Astrocyte (in vitro differentiated cells and primary cell): ENCODE data around the gene TES. TPM values are rescaled to one million over a fixed set of nuclear protein-coding genes. Genes with fewer than 3 reads are reported as not detected.

Source experiments
- DNase-seq: peaks from one replicate; pipeline ENCODE4 v3.0.0-alpha.2; 2010; ENCODE audit warnings: low read depth
- FAIRE-seq: peaks from 2 replicates; lab custom pipeline; 2011; peaks lifted over from hg19 to GRCh38; lab: Jason Lieb, UNC
- H2AFZ ChIP-seq: 2 replicates; pipeline ENCODE4 v1.6.0; 2012; ENCODE audit warnings: low read depth, low read length, inconsistent platforms
- H3K27ac ChIP-seq: 2 replicates; pipeline ENCODE4 v1.5.1; 2011; ENCODE audit warnings: low read depth, low read length, inconsistent platforms
- H3K27me3 ChIP-seq: 2 replicates; pipeline ENCODE4 v1.6.0; 2011; ENCODE audit warnings: low read length, inconsistent platforms; ENCODE audit not compliant: insufficient read depth
- H3K36me3 ChIP-seq: 2 replicates; pipeline ENCODE4 v1.5.1; 2011; ENCODE audit warnings: low read length, inconsistent platforms; ENCODE audit not compliant: insufficient read depth
- H3K4me1 ChIP-seq: 2 replicates; pipeline ENCODE4 v1.5.1; 2011; ENCODE audit warnings: low read length, inconsistent platforms; ENCODE audit not compliant: insufficient read depth
- H3K4me2 ChIP-seq: 2 replicates; pipeline ENCODE4 v1.6.0; 2012; ENCODE audit warnings: low read length, inconsistent platforms
- H3K4me3 ChIP-seq: 2 replicates; pipeline ENCODE4 v1.5.1; 2011; ENCODE audit warnings: low read depth, mild to moderate bottlenecking, low read length, inconsistent platforms; ENCODE audit not compliant: insufficient read depth
- H3K79me2 ChIP-seq: 2 replicates; pipeline ENCODE4 v1.6.0; 2012; ENCODE audit warnings: mild to moderate bottlenecking, low read length, inconsistent platforms; ENCODE audit not compliant: insufficient read depth
- H3K9ac ChIP-seq: 2 replicates; pipeline ENCODE4 v1.6.0; 2012; ENCODE audit warnings: mild to moderate bottlenecking, low read length, inconsistent platforms
- H3K9me3 ChIP-seq: 2 replicates; pipeline ENCODE4 v1.5.1; 2012; ENCODE audit warnings: low read depth, mild to moderate bottlenecking, low read length, inconsistent platforms; ENCODE audit not compliant: insufficient read depth
- H4K20me1 ChIP-seq: 2 replicates; pipeline ENCODE4 v1.6.0; 2012; ENCODE audit warnings: low read length, inconsistent platforms; ENCODE audit not compliant: insufficient read depth
- H3K27ac Mint-ChIP-seq: one replicate; pipeline ENCODE4 v1.8.0; 2021; ENCODE audit warnings: mild to moderate bottlenecking, mixed read lengths; ENCODE audit not compliant: unreplicated experiment
- H3K27me3 Mint-ChIP-seq: one replicate; pipeline ENCODE4 v1.8.0; 2021; ENCODE audit warnings: low read depth, mixed read lengths; ENCODE audit not compliant: unreplicated experiment
- H3K36me3 Mint-ChIP-seq: one replicate; pipeline ENCODE4 v1.8.0; 2021; ENCODE audit warnings: low read depth, mixed read lengths; ENCODE audit not compliant: unreplicated experiment
- H3K4me1 Mint-ChIP-seq: one replicate; pipeline ENCODE4 v1.8.0; 2021; ENCODE audit warnings: low read depth, mixed read lengths; ENCODE audit not compliant: unreplicated experiment
- H3K4me3 Mint-ChIP-seq: one replicate; pipeline ENCODE4 v1.8.0; 2021; ENCODE audit warnings: mild to moderate bottlenecking, moderate library complexity, mixed read lengths; ENCODE audit not compliant: unreplicated experiment
- H3K9me3 Mint-ChIP-seq: one replicate; pipeline ENCODE4 v1.8.0; 2021; ENCODE audit warnings: mild to moderate bottlenecking, mixed read lengths; ENCODE audit not compliant: unreplicated experiment
- EZH2 ChIP-seq: IDR thresholded peaks from 2 replicates; pipeline ENCODE4 v1.6.1; 2012; ENCODE audit warnings: mild to moderate bottlenecking, low read length, inconsistent platforms; ENCODE audit not compliant: insufficient read depth
- total RNA-seq: library from RNA; stranded (reverse); gene quantifications from 2 replicates; pipeline ENCODE4 v1.2.1, GENCODE V29; 2021
- TF ChIP-seq, protein P1 (sequence below): IDR thresholded peaks from 2 replicates; pipeline ENCODE4 v1.5.1; 2011; ENCODE audit warnings: low read depth, mild to moderate bottlenecking, inconsistent platforms, low read length, moderate library complexity; ENCODE audit not compliant: insufficient read depth

The TES gene
- total RNA-seq, 1 donor from 2014 or later = 179 TPM

DNA sequence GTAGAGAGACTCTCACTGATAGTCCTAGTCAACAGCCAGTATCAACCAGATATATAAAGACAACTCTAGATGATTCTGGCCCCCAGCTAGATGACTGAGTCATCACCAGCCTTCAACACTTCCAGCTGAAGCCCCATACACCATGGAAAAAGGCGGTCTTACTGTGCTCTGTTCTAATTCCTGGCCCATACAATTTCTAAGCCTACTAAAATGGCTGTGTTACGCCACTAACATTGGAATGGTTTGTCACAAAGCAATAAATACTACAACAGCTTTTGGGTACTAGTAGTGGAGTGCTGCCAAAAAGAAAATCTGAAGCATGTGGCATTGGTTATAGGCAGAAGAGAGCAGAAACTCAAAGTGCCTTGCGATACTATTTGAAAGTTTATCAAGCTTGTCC is 13.0 kb upstream of the TES start:
- Histone ChIP-seq H4K20me1 (no peaks in the 10 kb centered on the region), H3K79me2 (no peaks in the 10 kb centered on the region), H3K27ac (no peak overlapping the region), H3K27me3 (no peaks in the 10 kb centered on the region), H3K4me2 (no peak overlapping the region), H3K9ac (no peak overlapping the region), H3K9me3 (no peaks in the 10 kb centered on the region), H3K4me3 (no peak overlapping the region), H2AFZ (no peak overlapping the region), H3K4me1 (peaks cover 15% of the 10 kb centered on the region), H3K36me3 (no peaks in the 10 kb centered on the region)
- FAIRE-seq (no peak), DNase-seq (no peak)
- H3K27ac Mint-ChIP-seq = peak overlapping the region; percentile 66
- no peak for TF ChIP-seq EZH2
- TF ChIP-seq, protein P1, sequence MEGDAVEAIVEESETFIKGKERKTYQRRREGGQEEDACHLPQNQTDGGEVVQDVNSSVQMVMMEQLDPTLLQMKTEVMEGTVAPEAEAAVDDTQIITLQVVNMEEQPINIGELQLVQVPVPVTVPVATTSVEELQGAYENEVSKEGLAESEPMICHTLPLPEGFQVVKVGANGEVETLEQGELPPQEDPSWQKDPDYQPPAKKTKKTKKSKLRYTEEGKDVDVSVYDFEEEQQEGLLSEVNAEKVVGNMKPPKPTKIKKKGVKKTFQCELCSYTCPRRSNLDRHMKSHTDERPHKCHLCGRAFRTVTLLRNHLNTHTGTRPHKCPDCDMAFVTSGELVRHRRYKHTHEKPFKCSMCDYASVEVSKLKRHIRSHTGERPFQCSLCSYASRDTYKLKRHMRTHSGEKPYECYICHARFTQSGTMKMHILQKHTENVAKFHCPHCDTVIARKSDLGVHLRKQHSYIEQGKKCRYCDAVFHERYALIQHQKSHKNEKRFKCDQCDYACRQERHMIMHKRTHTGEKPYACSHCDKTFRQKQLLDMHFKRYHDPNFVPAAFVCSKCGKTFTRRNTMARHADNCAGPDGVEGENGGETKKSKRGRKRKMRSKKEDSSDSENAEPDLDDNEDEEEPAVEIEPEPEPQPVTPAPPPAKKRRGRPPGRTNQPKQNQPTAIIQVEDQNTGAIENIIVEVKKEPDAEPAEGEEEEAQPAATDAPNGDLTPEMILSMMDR = no peak
- H3K36me3 Mint-ChIP-seq = no peaks in the 10 kb centered on the region
- H3K4me1 Mint-ChIP-seq = peaks cover 21% of the 10 kb centered on the region
- no peak overlapping the region for H3K4me3 Mint-ChIP-seq
- no peaks in the 10 kb centered on the region for H3K9me3 Mint-ChIP-seq
- no peaks in the 10 kb centered on the region for H3K27me3 Mint-ChIP-seq

DNA sequence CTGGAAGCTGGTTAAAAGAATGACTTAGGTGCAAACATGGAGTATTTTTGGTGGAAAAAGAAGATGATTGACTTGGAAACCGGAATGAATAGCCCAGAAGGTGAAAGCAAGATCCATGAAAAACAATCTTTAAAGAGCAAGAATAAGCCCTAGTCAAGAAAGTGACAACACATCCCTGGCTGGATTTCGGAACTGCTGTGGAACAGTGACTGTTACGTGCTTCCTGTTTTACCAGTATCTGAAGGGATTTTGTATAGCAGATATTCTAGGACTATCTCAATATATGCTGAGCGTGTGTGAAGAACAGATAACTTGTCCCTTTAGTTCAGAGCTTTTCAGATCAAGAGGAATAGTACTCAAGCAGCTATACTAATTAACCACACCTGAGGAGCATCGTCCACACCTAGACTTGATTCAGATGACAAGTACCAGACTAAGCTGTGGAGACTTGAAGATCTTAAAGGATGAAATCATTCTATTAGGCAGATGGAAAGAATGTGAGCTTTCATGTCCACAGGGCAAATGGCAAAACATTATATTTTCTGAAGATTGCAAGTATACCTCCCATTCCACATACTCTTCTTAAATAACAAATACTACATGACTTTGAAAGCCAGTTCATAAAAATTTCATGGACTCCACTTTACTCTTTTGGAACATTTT is 11.5 kb upstream of the TES start:
- Mint-ChIP-seq H3K9me3 (no peaks in the 10 kb centered on the region), H3K36me3 (no peaks in the 10 kb centered on the region), H3K27me3 (no peaks in the 10 kb centered on the region), H3K27ac (no peak overlapping the region), H3K4me3 (no peak overlapping the region), H3K4me1 (peaks cover 17% of the 10 kb centered on the region)
- H3K4me1 ChIP-seq = peaks cover 9% of the 10 kb centered on the region
- H3K9me3 ChIP-seq = no peaks in the 10 kb centered on the region
- no peak overlapping the region for H3K9ac ChIP-seq
- FAIRE-seq (no peak), DNase-seq (no peak)
- H2AFZ ChIP-seq = no peak overlapping the region
- TF ChIP-seq, protein P1 = no peak
- no peak for TF ChIP-seq EZH2
- no peaks in the 10 kb centered on the region for H3K27me3 ChIP-seq
- no peaks in the 10 kb centered on the region for H3K79me2 ChIP-seq
- no peaks in the 10 kb centered on the region for H4K20me1 ChIP-seq
- H3K27ac ChIP-seq = no peak overlapping the region
- no peaks in the 10 kb centered on the region for H3K36me3 ChIP-seq
- no peak overlapping the region for H3K4me2 ChIP-seq
- no peak overlapping the region for H3K4me3 ChIP-seq

- H3K27ac Mint-ChIP-seq = no peak overlapping the region
- no peak overlapping the region for H3K4me3 Mint-ChIP-seq
- FAIRE-seq = no peak
- no peaks in the 10 kb centered on the region for H3K27me3 Mint-ChIP-seq
- Histone ChIP-seq H3K27me3 (no peaks in the 10 kb centered on the region), H3K4me2 (peak overlapping the region; percentile 8), H3K4me3 (no peak overlapping the region), H3K9me3 (no peaks in the 10 kb centered on the region), H3K79me2 (no peaks in the 10 kb centered on the region), H3K36me3 (no peaks in the 10 kb centered on the region), H4K20me1 (no peaks in the 10 kb centered on the region), H2AFZ (no peak overlapping the region), H3K4me1 (no peaks in the 10 kb centered on the region), H3K9ac (no peak overlapping the region), H3K27ac (no peak overlapping the region)
- H3K36me3 Mint-ChIP-seq = no peaks in the 10 kb centered on the region
- no peaks in the 10 kb centered on the region for H3K9me3 Mint-ChIP-seq
- H3K4me1 Mint-ChIP-seq = peaks cover 3% of the 10 kb centered on the region
- no peak for DNase-seq
- TF ChIP-seq, protein P1 = no peak
- TF ChIP-seq EZH2 = no peak
These were observed 9.4 kb upstream of the TES start for GRCh38 chr7:116200963-116201362.
